GM12873 (cell line): ENCODE data around the gene CTDSPL.

ENCODE experiments used
- TF ChIP-seq, protein P1 (sequence below): IDR thresholded peaks from 2 replicates; pipeline ENCODE4 v1.5.1; 2012; ENCODE audit warnings: low read depth, mild to moderate bottlenecking, moderate library complexity, low read length, control low read depth; ENCODE audit not compliant: insufficient read depth; ENCODE audit errors: missing control alignments

The CTDSPL gene

DNA sequence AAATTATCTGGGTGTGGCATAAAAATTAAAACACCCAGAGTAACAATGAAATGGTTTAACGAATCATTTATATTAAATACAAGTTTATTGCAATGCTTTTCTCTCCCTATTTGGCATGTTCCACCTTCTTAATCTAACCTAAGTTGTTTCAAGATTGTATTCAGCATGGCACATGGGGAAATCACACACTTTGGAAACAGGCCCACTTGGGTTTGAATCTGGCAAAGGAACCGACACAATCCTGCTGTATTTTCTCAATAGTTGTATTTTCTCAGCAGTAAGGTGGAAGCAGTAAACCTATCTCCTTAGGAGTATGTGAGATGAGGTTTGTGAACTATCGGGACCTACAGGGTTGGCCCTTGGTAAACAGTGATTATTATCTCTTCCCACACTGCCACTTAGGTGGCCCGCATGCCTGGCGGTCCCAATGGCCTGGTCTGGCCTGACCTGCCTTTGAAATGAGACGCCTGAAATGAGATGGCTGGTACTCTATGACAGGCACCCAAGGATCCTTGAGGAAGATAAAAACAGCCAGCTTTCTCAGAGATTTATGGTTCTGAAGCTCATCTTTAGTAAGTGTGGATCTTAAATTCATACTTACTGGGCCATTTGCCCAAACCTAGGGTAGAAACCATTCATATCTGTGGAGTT is 83.6 kb downstream of the CTDSPL start:
- TF ChIP-seq, protein P1, sequence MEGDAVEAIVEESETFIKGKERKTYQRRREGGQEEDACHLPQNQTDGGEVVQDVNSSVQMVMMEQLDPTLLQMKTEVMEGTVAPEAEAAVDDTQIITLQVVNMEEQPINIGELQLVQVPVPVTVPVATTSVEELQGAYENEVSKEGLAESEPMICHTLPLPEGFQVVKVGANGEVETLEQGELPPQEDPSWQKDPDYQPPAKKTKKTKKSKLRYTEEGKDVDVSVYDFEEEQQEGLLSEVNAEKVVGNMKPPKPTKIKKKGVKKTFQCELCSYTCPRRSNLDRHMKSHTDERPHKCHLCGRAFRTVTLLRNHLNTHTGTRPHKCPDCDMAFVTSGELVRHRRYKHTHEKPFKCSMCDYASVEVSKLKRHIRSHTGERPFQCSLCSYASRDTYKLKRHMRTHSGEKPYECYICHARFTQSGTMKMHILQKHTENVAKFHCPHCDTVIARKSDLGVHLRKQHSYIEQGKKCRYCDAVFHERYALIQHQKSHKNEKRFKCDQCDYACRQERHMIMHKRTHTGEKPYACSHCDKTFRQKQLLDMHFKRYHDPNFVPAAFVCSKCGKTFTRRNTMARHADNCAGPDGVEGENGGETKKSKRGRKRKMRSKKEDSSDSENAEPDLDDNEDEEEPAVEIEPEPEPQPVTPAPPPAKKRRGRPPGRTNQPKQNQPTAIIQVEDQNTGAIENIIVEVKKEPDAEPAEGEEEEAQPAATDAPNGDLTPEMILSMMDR, result no peak

DNA sequence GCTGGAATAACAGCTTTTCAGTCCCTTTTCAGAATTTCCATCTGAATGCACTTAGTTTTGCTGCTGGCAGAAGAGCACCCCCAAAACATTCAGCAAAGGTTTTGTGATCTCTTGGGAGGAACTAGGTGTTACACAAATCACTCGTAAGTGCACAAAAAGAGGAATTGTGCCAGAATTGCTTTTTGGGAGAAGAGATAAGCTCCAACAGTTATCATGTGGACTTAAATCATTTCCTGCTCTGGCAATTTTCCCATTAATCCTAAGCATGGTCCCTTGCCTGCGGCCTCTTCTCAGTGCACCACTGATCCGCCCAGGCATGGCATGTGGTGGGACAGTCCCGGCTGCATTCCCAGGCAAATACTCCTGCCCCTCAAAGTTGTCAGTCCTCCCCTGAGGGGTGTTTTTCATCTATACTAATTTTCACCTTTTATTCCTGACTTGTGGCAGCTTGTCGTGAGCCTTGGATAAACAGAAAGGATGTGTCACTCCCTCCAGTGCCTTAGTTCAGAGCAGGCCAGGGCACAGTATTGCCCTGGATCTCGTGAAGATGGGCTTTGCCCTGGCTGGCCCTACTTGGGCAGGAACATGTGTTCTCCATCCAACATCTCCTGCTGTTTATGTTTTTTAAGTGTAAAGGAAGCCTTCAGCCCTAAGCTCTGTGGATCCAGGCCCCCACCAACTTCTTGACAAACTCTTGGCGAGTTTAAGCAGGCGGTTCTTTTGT is 84.3 kb downstream of the CTDSPL start:
- TF ChIP-seq, protein P1, result no peak

DNA sequence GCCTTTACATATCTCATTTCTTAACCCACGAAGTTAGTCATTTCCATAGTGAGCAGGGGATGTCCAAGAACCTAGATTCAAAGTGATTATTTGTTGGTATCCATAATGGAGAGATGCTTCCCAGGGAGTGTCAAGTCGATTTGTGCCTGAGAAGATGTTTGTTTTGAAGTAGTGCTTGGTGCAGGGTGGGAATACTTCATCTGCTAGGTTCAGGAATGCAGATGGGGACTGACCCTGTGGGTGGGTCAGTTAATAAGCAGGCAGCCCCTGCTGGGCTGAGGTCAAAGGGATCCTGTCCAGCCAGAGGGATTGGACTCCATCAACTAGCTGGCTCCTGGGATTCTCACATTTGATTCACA is 84.8 kb downstream of the CTDSPL start:
- TF ChIP-seq, protein P1, result no peak

GRCh38 chr3:37949866-37950265 is 88.2 kb downstream of the CTDSPL start:
- TF ChIP-seq, protein P1, result no peak

DNA sequence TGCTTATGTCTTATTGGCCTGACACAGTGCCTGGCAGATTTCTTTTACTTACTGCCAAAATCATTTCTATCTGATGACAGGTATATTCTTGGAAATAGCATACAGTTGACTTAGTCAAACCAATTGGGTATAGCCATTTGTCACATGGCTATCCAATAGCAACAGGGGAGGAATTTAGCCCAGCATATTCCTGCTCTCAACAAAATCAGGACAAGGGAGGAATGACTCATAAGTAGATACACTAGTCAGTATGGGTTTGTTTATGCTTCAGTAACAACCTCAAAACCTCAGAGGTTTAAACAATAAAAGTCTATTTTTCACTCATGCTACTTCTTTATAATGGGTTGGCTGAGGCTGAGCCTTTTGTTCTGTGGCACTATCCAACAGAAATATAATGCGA is 90.9 kb downstream of the CTDSPL start:
- TF ChIP-seq, protein P1, result no peak

GRCh38 chr3:37953226-37953625 is 91.5 kb downstream of the CTDSPL start:
- TF ChIP-seq, protein P1, result no peak

GRCh38 chr3:37953707-37954394 is 92.2 kb downstream of the CTDSPL start:
- TF ChIP-seq, protein P1, result no peak
